Thyroid gland (tissue), 4 donors: ENCODE results near the gene TM9SF3.

Experiments used
- CTCF ChIP-seq, 6 experiments: fragments of 200-600 bp in 3 of 6; fragments of 450-650 bp in 3 of 6; sonication (generic) in 3 of 6; IDR thresholded peaks; one replicate each; pipeline ENCODE4 v1.5.1; 2016 to 2019; ENCODE audit warnings: antibody characterized with exemption in 6 of 6, mild to moderate bottlenecking in 2 of 6, inconsistent platforms in 1 of 6, moderate library complexity in 1 of 6
- POLR2A ChIP-seq, 2 donors: fragments of 450-650 bp; IDR thresholded peaks; one replicate each; pipeline ENCODE4 v1.6.1; 2017; ENCODE audit warnings: antibody characterized with exemption in 2 of 2, mild to moderate bottlenecking in 2 of 2, moderate library complexity in 1 of 2

GRCh38 chr10:96516337-96516736 is 70.5 kb downstream of the TM9SF3 start:
- TF ChIP-seq POLR2A (IDR thresholded peaks at IDR 0.05) = no peak
- no peak for TF ChIP-seq CTCF (IDR thresholded peaks at IDR 0.05)
